Cardiac fibroblast (primary cell): ENCODE data around the gene UQCRC1.

Experiments used
- DNase-seq, 2 donors: peaks; one replicate each; pipeline versions ENCODE4 v3.0.0 to v3.0.0-alpha.2; 2010; ENCODE audit warnings: low read depth in 2 of 2
- H3K4me3 ChIP-seq, 2 donors: replicated peaks in 1 of 2; 1 replicate in 1 of 2; 2 replicates in 1 of 2; pipeline ENCODE4 v1.5.1; 2011; ENCODE audit warnings: low read depth in 2 of 2, low read length in 2 of 2, mild to moderate bottlenecking in 2 of 2, moderate library complexity in 1 of 2
- TF ChIP-seq, protein P1 (sequence below): IDR thresholded peaks from one replicate; pipeline ENCODE4 v1.5.1; 2011; ENCODE audit warnings: low read depth, mild to moderate bottlenecking, low read length, inconsistent platforms

UQCRC1 gene

DNA sequence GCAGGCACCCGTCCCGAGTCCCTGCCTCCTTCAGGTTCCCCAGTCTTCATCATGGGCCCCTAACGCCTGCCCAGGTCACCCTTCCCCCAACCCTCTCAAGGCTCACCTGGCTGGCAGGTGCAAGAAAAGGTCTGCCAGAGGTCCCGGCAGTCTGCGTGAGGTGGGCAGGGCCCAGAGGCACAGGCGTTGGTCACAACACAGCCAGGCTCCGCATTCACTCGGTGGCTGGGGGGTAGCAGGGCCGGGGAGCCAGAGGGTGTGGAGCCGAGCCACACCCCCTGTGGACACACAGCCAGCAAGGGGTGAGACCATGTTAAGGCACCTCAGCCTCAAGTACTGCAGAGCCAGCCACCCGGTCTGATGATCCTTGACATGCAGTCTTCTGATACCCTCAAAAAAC is 42.3 kb upstream of the UQCRC1 start:
- no peak overlapping the region for H3K4me3 ChIP-seq
- no peak for DNase-seq
- TF ChIP-seq, protein P1, sequence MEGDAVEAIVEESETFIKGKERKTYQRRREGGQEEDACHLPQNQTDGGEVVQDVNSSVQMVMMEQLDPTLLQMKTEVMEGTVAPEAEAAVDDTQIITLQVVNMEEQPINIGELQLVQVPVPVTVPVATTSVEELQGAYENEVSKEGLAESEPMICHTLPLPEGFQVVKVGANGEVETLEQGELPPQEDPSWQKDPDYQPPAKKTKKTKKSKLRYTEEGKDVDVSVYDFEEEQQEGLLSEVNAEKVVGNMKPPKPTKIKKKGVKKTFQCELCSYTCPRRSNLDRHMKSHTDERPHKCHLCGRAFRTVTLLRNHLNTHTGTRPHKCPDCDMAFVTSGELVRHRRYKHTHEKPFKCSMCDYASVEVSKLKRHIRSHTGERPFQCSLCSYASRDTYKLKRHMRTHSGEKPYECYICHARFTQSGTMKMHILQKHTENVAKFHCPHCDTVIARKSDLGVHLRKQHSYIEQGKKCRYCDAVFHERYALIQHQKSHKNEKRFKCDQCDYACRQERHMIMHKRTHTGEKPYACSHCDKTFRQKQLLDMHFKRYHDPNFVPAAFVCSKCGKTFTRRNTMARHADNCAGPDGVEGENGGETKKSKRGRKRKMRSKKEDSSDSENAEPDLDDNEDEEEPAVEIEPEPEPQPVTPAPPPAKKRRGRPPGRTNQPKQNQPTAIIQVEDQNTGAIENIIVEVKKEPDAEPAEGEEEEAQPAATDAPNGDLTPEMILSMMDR, result no peak

DNA sequence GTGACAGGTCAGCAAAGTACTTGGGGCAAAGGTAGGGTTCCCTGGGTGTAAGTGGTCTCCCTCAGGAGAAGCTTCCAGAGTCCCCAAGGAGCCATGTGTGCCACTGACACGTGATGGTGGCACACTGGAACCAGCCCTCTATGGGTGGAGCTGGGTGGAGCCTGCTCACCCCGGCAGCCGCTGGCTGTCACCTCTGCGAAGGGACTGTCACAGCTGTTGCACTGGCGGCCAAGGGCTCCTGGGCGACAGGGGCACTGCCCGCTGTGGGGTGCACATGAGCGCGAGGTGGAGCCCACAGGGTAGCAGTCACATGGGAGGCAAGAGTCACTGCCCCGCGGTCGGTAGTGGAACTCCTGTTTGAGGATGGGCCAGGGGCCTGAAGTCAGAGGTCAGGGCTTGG is 41.3 kb upstream of the UQCRC1 start:
- TF ChIP-seq, protein P1, result no peak
- no peak for DNase-seq
- H3K4me3 ChIP-seq, result no peak overlapping the region

DNA sequence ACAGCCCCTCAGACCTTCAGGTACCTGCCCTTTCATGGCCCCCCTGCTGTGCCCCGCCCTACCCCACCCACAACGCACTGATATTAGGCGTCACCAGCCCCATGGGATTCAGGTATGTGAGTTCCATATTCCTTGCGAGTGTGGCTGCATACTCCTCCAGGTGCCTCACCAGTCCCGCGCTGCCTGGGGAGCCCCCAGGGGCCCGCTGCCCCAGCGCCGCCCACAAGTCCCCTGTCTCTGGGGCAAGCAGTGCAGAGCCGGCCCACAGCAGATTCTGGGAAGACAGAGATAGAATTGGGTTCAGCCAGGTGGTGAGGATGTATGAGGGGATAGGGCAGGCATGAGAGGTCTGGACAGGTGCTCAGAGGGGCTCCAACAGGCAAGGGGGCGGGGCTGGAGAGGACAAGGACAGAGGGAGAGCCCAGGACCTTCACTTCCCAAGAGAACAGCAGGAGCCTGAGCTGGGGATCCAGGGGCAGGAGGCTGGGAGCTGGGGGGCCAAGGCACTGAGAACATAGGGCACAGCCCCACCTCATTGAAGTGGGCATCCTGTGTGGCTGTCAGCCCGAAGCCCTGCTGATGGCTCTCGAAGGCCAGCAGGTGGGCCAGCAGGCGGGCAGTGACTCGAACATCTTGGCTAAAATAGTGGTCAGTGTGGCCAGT is 38.9 kb upstream of the UQCRC1 start:
- DNase-seq, result no peak
- TF ChIP-seq, protein P1, result no peak
- no peak overlapping the region for H3K4me3 ChIP-seq

DNA sequence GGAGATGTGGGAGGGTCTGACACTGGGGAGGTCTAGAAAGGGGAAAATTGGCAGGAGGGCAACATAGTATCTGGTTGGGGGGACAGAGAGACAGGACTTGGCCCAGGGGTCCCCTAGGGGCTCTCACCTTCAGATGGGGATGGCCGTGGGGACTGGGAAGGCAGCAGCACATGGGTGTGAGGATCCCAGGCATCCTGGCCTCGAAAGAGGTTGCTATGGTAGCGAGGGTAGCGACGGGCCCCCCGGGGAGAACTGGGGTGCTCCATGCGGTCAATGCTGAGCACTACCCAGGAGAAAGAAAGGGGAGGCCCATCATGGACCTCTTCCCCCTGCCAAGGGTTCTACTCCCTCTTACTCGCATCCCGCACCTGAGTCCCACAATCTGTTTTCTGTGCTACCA is 38.3 kb upstream of the UQCRC1 start:
- no peak overlapping the region for H3K4me3 ChIP-seq
- TF ChIP-seq, protein P1, result no peak
- DNase-seq, result no peak

DNA sequence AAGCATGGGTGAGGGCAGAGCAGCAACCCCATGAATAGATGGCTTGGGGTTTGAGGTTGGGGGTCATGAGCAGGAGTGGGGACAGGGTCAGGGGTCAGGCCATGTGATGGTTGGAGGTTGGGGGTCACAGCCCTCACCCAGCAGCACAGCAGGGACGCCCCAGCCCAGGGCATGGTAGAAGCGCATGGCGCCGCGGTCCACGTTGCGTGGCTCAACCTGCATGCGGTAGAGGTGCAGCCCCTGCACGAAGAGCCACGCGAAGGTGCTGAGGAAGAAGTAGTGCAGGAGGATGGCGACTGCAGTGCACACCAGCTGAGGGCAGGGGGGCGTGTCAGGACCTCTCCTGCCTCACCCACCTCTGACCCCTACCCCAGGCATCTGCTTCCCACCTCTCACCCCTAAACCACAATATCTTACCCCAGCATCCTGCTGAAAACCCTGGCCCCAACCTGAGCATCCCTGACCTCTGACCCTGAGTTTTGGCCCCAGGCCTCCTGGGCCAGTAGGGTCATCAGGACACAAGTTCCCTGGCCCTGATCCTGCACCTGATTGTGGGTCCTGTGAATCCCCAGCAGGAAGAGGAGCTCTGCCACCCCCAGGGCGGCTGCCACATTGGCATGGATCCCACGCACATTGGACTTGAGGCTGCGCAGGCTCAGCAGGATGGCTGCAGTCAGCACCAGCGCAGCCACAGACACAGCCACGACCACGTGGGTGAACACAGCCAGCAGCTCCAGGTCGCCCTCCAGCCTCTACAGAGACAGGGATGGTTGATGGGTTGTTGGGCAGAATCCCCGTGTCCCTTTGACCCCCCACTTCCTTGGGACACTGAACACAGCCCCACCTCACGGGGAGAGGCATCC is 35.7 kb upstream of the UQCRC1 start:
- no peak for DNase-seq
- H3K4me3 ChIP-seq, result no peak overlapping the region
- TF ChIP-seq, protein P1, result no peak

DNA sequence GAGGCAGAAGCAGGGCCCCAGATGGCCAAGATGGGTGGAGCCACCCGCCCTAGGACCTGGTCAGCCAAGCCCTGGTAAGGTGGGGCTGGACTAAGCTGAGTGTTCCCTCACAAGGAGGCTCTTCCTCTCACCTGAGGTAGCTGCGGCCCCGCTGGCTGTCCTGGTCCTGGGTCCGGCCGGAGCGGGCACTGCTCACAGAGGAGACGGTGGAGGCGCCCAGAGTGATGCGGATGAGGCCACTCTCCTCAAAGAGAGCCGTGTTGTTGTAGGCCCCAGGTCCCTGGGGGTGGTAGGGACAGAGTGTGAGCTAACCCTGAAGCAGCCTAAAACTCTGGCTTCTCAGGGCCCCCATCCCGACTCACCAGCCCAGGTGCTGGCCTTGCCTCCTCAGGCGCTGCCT is 33.2 kb upstream of the UQCRC1 start:
- H3K4me3 ChIP-seq, result no peak overlapping the region
- TF ChIP-seq, protein P1, result no peak
- DNase-seq, result no peak
